ENCODE measurements around the gene CKB.

Gene CKB

GRCh38 chr14:103537175-103537990 lies 14.8 kb upstream of the CKB start:
- no peak for DNase-seq (ENCODE audit: low read depth)

GRCh38 chr14:103536693-103537092 lies 14.1 kb upstream of the CKB start:
- no peak for DNase-seq (ENCODE audit: low read depth)

GRCh38 chr14:103535891-103536565 lies 13.4 kb upstream of the CKB start:
- DNase-seq (ENCODE audit: low read depth) = no peak

GRCh38 chr14:103535081-103535890 lies 12.7 kb upstream of the CKB start:
- DNase-seq (ENCODE audit: low read depth) = no peak

GRCh38 chr14:103534576-103535061 lies 12.0 kb upstream of the CKB start:
- no peak for DNase-seq (ENCODE audit: low read depth)

GRCh38 chr14:103533999-103534575 lies 11.5 kb upstream of the CKB start:
- DNase-seq (ENCODE audit: low read depth) = no peak

GRCh38 chr14:103533137-103533998 lies 10.7 kb upstream of the CKB start:
- no peak for DNase-seq (ENCODE audit: low read depth)

GRCh38 chr14:103532216-103533136 lies 9.8 kb upstream of the CKB start:
- DNase-seq (ENCODE audit: low read depth) = no peak

GRCh38 chr14:103531421-103532215 lies 9.0 kb upstream of the CKB start:
- DNase-seq (ENCODE audit: low read depth) = no peak

GRCh38 chr14:103530831-103531230 lies 8.2 kb upstream of the CKB start:
- no peak for DNase-seq (ENCODE audit: low read depth)

- DNase-seq (ENCODE audit: low read depth) = no peak
Measured at GRCh38 chr14:103530390-103530789, 7.8 kb upstream of the CKB start.

GRCh38 chr14:103529383-103530365 lies 7.0 kb upstream of the CKB start:
- DNase-seq (ENCODE audit: low read depth) = no peak

GRCh38 chr14:103528587-103529382 lies 6.2 kb upstream of the CKB start, which contains the start of gene TRMT61A:
Gene TRMT61A, plus strand, starts transcription at chr14:103529196. Its CDS starts 783 bp downstream, at chr14:103529979.
- DNase-seq (ENCODE audit: low read depth) = peak; percentile 70

- no peak for DNase-seq (ENCODE audit: low read depth)
Measured at GRCh38 chr14:103528146-103528586, 5.5 kb upstream of the CKB start.

- no peak for DNase-seq (ENCODE audit: low read depth)
Measured at GRCh38 chr14:103527408-103528145, 4.9 kb upstream of the CKB start.

GRCh38 chr14:103526914-103527248 lies 4.3 kb upstream of the CKB start:
- DNase-seq (ENCODE audit: low read depth) = no peak
